Breast epithelium (tissue), 3 donors: ENCODE data around the gene PPFIA3.

Source experiments
- POLR2A ChIP-seq: fragments of 450-650 bp; IDR thresholded peaks from one replicate; pipeline ENCODE4 v1.6.1; 2016; ENCODE audit warnings: antibody characterized with exemption, mild to moderate bottlenecking, moderate library complexity
- TF ChIP-seq, protein P1 (sequence below), 3 donors: fragments of 450-650 bp; IDR thresholded peaks; one replicate each; pipeline ENCODE4 v1.5.1; 2016 to 2017; ENCODE audit warnings: antibody characterized with exemption in 3 of 3, mild to moderate bottlenecking in 3 of 3, moderate library complexity in 3 of 3

DNA sequence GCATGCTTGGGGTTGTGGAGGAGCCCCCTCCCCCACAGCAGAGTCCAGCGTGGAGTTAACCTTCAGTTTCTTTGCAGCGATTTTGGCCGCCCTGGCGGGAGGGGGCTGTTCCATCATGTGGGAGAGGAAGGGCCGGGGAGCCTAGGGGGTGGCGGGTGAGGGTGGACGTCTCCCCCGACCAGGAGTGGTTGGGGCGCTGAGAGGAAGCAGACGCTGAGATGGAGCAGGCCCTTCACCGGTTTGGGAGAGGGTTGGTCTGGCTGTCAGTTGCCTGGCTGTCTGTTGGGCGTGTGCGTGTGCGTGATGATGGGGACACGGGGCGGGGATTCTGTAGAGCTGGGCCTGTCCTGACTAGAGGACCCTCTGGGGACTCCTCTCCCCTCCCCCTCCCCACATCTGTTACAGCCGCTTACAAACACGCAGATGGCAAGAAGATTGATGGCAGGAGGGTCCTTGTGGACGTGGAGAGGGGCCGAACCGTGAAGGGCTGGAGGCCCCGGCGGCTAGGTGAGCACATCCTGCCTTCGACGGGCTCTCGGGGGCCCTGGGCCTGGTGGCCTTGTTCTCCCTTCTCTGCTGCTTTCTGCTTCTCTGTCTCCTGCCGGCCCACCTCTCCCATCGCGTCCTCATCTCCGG lies 15.0 kb upstream of the PPFIA3 start:
- TF ChIP-seq, protein P1, sequence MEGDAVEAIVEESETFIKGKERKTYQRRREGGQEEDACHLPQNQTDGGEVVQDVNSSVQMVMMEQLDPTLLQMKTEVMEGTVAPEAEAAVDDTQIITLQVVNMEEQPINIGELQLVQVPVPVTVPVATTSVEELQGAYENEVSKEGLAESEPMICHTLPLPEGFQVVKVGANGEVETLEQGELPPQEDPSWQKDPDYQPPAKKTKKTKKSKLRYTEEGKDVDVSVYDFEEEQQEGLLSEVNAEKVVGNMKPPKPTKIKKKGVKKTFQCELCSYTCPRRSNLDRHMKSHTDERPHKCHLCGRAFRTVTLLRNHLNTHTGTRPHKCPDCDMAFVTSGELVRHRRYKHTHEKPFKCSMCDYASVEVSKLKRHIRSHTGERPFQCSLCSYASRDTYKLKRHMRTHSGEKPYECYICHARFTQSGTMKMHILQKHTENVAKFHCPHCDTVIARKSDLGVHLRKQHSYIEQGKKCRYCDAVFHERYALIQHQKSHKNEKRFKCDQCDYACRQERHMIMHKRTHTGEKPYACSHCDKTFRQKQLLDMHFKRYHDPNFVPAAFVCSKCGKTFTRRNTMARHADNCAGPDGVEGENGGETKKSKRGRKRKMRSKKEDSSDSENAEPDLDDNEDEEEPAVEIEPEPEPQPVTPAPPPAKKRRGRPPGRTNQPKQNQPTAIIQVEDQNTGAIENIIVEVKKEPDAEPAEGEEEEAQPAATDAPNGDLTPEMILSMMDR (IDR thresholded peaks at IDR 0.05), result no peak
- TF ChIP-seq POLR2A, result no peak
